ENCODE data around the gene RNU1-1.
"Not testable (repeated sequence)": the region's sequence is repeated elsewhere in the genome, so short reads cannot be mapped to it uniquely, and the experiment has no call there.

The RNU1-1 gene

DNA sequence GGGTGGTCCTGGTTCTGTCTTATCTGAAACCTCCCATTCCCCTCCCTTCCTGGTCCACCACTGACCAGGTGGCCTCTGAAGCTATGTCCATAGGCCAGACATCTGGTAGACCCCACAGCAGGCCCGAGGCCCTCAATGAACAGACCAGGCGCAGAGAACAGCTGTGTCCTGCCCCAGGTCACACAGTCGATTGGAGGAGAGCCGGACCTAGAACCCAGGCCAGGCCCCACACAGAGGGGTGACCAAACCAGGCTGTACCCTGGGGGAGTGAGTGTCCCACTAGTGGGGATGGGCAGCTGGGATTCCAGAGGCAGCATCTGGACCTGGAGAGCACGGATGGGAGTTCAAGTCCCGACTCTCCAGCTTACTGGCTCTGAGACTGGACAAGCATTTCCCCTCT is 29.2 kb downstream of the RNU1-1 start:
- TF ChIP-seq, protein P1, sequence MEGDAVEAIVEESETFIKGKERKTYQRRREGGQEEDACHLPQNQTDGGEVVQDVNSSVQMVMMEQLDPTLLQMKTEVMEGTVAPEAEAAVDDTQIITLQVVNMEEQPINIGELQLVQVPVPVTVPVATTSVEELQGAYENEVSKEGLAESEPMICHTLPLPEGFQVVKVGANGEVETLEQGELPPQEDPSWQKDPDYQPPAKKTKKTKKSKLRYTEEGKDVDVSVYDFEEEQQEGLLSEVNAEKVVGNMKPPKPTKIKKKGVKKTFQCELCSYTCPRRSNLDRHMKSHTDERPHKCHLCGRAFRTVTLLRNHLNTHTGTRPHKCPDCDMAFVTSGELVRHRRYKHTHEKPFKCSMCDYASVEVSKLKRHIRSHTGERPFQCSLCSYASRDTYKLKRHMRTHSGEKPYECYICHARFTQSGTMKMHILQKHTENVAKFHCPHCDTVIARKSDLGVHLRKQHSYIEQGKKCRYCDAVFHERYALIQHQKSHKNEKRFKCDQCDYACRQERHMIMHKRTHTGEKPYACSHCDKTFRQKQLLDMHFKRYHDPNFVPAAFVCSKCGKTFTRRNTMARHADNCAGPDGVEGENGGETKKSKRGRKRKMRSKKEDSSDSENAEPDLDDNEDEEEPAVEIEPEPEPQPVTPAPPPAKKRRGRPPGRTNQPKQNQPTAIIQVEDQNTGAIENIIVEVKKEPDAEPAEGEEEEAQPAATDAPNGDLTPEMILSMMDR (IDR thresholded peaks at IDR 0.05; ENCODE audit: insufficient read depth, missing control alignments), result no peak
- no peak for FAIRE-seq
- no peak for DNase-seq (ENCODE audit: insufficient read length, low spot score)

DNA sequence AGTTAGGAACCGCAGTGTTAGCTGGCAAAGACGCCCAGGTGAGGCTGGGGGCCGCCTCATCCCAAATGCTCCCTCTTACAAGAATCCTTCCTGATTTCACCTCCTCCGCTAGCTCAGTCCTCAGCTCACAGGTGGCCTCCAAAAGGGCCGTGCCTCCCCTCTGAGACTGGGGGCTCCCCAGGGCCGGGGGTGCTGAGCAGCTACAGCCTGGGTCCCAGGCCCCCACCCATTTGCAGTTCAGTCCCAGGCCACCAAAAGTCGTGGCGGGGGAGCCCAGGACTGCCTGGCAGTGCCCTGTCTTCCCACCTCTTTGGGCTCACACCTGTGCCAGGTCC is 29.6 kb downstream of the RNU1-1 start:
- DNase-seq (ENCODE audit: insufficient read length, low spot score) (no peak), FAIRE-seq (no peak)
- TF ChIP-seq, protein P1 (IDR thresholded peaks at IDR 0.05; ENCODE audit: insufficient read depth, missing control alignments), result no peak

DNA sequence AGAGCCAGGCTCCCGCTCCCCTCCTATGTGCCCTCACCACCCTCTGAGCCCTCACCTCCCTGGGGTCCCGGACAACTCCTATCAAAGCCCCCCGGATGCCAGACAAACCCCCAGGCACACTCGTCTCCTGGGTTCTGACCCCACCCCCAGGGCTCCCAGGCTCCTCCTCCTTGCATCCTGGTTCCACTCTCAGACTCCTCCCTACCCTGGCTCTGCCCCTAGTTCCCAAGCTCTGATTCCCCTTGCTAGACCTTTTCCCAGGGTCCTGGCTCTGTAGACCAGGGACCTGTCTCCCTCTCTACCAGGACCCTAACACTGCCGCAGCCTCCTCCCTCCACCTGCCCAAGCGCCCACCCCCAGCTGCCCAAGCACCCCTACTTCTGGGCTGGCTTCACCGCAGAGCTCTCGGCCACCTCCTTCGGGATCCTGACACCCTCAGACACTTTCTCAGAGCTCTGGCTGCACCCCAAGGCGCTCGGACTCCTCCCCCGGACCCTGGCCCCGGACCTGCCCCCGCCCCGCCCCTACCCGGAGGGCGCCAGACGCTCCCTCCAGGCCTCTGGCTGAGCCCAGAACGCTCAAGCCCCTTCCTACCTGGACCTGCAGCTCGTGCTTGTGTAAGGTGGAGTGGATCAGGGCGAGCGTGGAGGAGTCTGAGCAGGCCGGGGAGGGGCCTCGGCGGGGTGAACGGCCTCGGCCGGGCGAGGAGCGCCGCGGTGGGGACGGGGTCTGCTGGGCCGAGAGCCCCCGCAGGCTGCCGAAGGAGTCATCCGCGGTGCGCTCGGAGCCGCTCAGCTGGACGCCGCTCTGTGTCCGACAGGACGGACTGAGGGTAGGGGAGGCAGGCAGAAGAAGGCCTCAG is 30.2 kb downstream of the RNU1-1 start:
- not testable (repeated sequence) for DNase-seq (ENCODE audit: insufficient read length, low spot score); FAIRE-seq

DNA sequence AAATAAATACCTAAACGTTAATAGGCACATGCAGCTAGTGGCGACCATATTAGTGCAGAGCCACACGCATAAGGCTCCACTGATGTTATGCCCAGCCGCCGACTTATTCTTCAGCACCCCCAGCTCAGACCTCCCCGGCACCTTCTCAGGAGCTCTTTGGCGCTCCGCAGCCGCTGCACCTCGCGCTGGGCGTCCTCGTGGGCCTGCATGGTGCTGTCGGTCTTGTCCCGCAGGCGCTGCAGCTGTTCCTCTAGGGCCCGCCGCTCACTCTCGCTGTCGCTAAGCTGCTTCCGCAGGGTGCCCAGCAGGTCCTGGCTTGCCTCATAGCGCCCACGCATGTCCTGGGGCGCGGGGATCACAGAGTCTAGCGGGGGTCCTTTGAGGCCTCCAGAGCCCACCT is 30.9 kb downstream of the RNU1-1 start:
- not testable (repeated sequence) for DNase-seq (ENCODE audit: insufficient read length, low spot score); FAIRE-seq

DNA sequence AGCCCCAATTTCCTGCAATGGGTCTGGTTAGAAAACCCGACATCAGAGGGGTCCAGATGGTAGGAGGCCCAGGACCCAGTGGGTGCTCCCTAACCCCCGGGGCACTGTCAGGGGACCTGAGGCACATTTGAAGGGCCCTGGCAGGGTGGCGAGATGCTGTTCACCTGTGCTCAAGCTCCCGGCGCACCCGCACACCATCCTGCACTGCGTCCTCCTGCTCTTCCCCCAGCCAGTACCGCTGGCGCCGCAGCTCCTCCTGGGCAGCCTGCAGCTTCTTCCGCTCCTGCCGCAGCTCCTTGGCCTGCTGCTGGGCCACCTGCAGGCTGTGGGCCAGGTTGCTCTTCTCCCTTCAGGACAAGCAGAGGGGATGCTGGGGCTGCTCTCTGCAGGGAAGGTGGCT is 36.0 kb downstream of the RNU1-1 start:
- FAIRE-seq (no peak), DNase-seq (ENCODE audit: insufficient read length, low spot score) (no peak)
- TF ChIP-seq, protein P1 (IDR thresholded peaks at IDR 0.05; ENCODE audit: insufficient read depth, missing control alignments), result no peak

DNA sequence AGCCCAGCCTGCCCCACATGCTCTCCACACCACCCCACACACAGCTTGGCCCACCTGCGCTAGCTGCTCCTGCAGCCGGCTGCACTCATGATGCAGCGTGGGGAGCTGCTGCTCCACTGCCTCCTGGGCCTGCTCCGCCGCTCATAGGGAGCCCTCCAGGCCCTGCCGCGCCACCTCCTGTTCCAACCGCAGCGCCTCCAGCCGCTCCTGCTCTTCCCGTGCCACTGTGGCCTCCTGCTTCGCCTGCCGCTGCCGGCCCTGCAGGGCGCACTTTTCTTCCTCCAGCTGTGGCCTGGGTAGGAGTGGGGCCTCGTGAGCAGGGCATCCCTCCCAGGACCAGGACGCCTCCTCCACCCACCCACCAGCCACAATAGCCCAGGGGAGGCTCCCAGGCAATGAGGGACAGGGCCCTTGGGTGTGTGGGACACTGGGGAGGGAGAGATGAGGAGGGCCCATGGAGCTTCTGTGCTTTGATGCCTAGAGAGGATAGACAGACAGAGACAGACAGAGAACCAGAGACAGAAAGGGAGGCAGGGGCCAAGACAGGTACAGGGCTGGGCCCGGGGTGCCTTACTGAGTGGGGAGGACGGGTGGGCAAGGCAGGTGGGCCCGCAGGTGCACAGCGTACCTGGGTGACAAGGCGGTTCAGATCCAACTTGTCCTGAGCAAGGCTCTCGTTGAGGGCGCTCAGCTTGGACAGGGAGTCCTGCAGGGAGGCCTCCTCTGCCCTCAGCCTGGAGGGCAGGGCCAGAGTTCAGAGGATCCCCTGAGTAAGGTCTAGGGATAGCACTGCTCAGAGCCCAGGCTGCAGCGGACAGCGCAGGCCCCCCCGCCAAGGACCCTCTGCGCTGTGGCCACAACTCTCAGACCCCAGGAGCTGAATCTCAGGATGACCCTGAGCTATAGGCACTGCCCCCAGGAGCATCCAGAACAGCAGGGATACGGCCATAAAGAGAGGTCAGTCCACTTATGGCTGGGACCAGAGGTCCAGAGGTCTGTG is 38.0 kb downstream of the RNU1-1 start:
- not testable (repeated sequence) for FAIRE-seq; DNase-seq (ENCODE audit: insufficient read length, low spot score)

DNA sequence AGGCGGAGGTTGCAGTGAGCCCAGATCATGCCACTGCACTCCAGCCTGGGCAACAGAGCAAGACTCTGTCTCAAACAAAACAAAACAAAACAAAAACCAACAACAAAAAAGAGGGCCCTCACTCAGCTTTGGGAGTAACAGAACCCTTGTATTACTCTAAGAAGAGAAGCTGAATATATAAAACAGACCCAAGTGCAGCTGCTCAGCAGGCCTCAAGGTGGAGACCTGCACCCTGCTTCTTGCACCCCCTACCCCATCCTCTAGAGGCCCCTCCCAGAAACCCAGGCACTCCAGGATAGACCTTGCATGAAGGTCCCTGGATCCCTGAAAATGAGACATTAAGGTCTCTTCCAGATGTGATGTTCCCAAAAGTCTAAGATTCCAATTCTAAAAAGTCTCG is 39.2 kb downstream of the RNU1-1 start:
- DNase-seq (ENCODE audit: insufficient read length, low spot score); FAIRE-seq: not testable (repeated sequence)
- TF ChIP-seq, protein P1 (IDR thresholded peaks at IDR 0.05; ENCODE audit: insufficient read depth, missing control alignments), result peak; percentile 9

DNA sequence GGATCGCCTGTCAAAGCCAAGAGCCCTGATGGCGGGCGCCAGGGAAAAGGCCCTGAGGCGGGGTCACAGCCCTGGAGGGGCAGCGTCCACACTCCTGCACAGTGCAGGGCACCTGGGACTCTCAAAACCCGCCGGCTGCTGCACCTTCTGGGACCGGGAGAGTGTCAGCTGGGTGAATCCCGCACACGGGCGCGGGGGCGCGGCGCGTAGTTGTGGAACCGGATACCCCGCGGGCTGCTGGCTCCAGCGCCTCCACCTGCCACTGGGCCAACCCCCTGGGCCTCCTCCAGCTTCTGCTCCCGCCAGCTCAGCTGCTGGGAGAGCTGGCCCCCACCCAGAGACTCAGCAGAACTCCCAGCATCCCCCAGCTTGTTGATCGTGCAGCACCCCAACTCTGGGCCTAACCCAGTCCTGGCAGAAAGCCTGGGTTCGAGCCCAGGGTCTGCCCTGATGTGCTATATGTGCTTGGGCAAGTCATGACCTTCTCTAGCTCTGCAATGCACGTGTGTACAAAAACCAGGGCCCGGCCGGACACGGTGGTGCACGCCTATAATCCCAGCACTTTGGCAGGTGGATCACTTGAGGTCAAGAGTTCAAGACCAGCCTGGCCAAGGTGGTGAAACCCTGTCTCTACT is 39.8 kb downstream of the RNU1-1 start:
- DNase-seq (ENCODE audit: insufficient read length, low spot score), result no peak
- FAIRE-seq, result no peak
- TF ChIP-seq, protein P1 (IDR thresholded peaks at IDR 0.05; ENCODE audit: insufficient read depth, missing control alignments), result no peak
